Measurements from ENCODE around the gene DNM3.

- no peak for TF ChIP-seq EGR1 (IDR thresholded peaks at IDR 0.05)
- no peak for TF ChIP-seq RAD21 (IDR thresholded peaks at IDR 0.05; ENCODE audit: low read depth)
- no peak for TF ChIP-seq EP300 (IDR thresholded peaks at IDR 0.05; ENCODE audit: borderline replicate concordance)
- no peak for TF ChIP-seq MAX (IDR thresholded peaks at IDR 0.05)
- no peak for TF ChIP-seq TCF12 (IDR thresholded peaks at IDR 0.05; ENCODE audit: low read depth)
- no peak for TF ChIP-seq USF1 (IDR thresholded peaks at IDR 0.05)
- no peak for TF ChIP-seq CREB1 (IDR thresholded peaks at IDR 0.05; ENCODE audit: low read depth)
- TF ChIP-seq YY1 (IDR thresholded peaks at IDR 0.05; ENCODE audit: low read depth) = no peak
- TF ChIP-seq REST (IDR thresholded peaks at IDR 0.05; ENCODE audit: low read depth) = no peak
- TF ChIP-seq NFIC (IDR thresholded peaks at IDR 0.05) = no peak
- no peak for TF ChIP-seq ZBTB7A (IDR thresholded peaks at IDR 0.05; ENCODE audit: low read depth)
- no peak for TF ChIP-seq TEAD4 (IDR thresholded peaks at IDR 0.05)
These were observed 544.7 kb downstream of the DNM3 start for GRCh38 chr1:172386046-172386445.
